Liver (tissue), 9 donors: ENCODE results near the gene CRAMP1. TPM values are rescaled to one million over a fixed set of nuclear protein-coding genes. Genes with fewer than 3 reads are reported as not detected.

ENCODE experiments used
- DNase-seq: peaks from one replicate; pipeline ENCODE4 v3.0.0-alpha.2; 2017; ENCODE audit warnings: low spot score
- H3K27ac ChIP-seq, 2 donors: one replicate each; pipeline ENCODE4 v1.7.0; 2013; ENCODE audit warnings: inconsistent platforms in 2 of 2, low read length in 2 of 2, control low read depth in 1 of 2, low read depth in 1 of 2, mild to moderate bottlenecking in 1 of 2
- H3K27me3 ChIP-seq, 4 donors: one replicate each; pipeline versions ENCODE4 v1.6.1 to v1.7.0; 2013; ENCODE audit warnings: low read length in 3 of 4, inconsistent platforms in 1 of 4, mild to moderate bottlenecking in 1 of 4, moderate library complexity in 1 of 4; ENCODE audit not compliant: control insufficient read depth in 4 of 4, insufficient read depth in 4 of 4
- H3K36me3 ChIP-seq, 4 donors: one replicate each; pipeline versions ENCODE4 v1.6.1 to v1.7.0; 2013; ENCODE audit warnings: low read length in 3 of 4, mild to moderate bottlenecking in 3 of 4, low read depth in 1 of 4, moderate library complexity in 1 of 4; ENCODE audit not compliant: control insufficient read depth in 4 of 4, insufficient read depth in 3 of 4
- H3K4me1 ChIP-seq, 4 donors: one replicate each; pipeline versions ENCODE4 v1.6.1 to v1.7.0; 2013; ENCODE audit warnings: low read length in 3 of 4, mild to moderate bottlenecking in 3 of 4, moderate library complexity in 1 of 4; ENCODE audit not compliant: control insufficient read depth in 4 of 4, insufficient read depth in 4 of 4
- H3K4me3 ChIP-seq, 3 donors: one replicate each; pipeline versions ENCODE4 v1.6.1 to v1.7.0; 2013; ENCODE audit warnings: low read length in 3 of 3, control low read depth in 1 of 3, low read depth in 1 of 3, mild to moderate bottlenecking in 1 of 3
- H3K9ac ChIP-seq, 2 donors: one replicate each; pipeline ENCODE4 v1.7.0; 2013; ENCODE audit warnings: low read length in 2 of 2, mild to moderate bottlenecking in 2 of 2, moderate library complexity in 2 of 2, control low read depth in 1 of 2, low read depth in 1 of 2
- H3K9me3 ChIP-seq, 4 donors: one replicate each; pipeline versions ENCODE4 v1.6.1 to v1.7.0; 2013; ENCODE audit warnings: low read length in 3 of 4; ENCODE audit not compliant: control insufficient read depth in 4 of 4
- ATF3 ChIP-seq: IDR thresholded peaks from 2 replicates; pipeline ENCODE4 v1.6.1; 2016; ENCODE audit warnings: antibody characterized with exemption
- CTCF ChIP-seq: fragments of 150-350 bp; IDR thresholded peaks from 2 replicates; pipeline ENCODE4 v1.5.1; 2017; ENCODE audit warnings: improper control_type of control experiment, low read depth, low read length; ENCODE audit not compliant: missing input control
- FOXA1 ChIP-seq: IDR thresholded peaks from 2 replicates; pipeline ENCODE4 v1.6.1; 2016; ENCODE audit warnings: antibody characterized with exemption
- FOXA2 ChIP-seq: IDR thresholded peaks from 2 replicates; pipeline ENCODE4 v1.6.1; 2016; ENCODE audit warnings: antibody characterized with exemption
- GABPA ChIP-seq, 2 donors: IDR thresholded peaks in 1 of 2; conservative IDR thresholded peaks in 1 of 2; 2 replicates each; pipeline ENCODE4 v1.6.1; 2016; ENCODE audit warnings: antibody characterized with exemption in 2 of 2, mild to moderate bottlenecking in 1 of 2, moderate library complexity in 1 of 2
- HNF4A ChIP-seq, 2 donors: conservative IDR thresholded peaks; 2 replicates each; pipeline ENCODE4 v1.6.1; 2016; ENCODE audit warnings: antibody characterized with exemption in 2 of 2, mild to moderate bottlenecking in 2 of 2
- HNF4G ChIP-seq: IDR thresholded peaks from 2 replicates; pipeline ENCODE4 v1.6.1; 2016; ENCODE audit warnings: antibody characterized with exemption
- JUND ChIP-seq, 2 donors: IDR thresholded peaks; 2 replicates each; pipeline ENCODE4 v1.6.1; 2016; ENCODE audit warnings: antibody characterized with exemption in 2 of 2
- MAX ChIP-seq: IDR thresholded peaks from 2 replicates; pipeline ENCODE4 v1.6.1; 2016; ENCODE audit warnings: antibody characterized with exemption
- NR2F2 ChIP-seq: IDR thresholded peaks from 2 replicates; pipeline ENCODE4 v1.6.1; 2016; ENCODE audit warnings: antibody characterized with exemption
- RAD21 ChIP-seq, 2 donors: IDR thresholded peaks; 2 replicates each; pipeline ENCODE4 v1.6.1; 2016; ENCODE audit warnings: antibody characterized with exemption in 2 of 2, mild to moderate bottlenecking in 2 of 2
- REST ChIP-seq: IDR thresholded peaks from 2 replicates; pipeline ENCODE4 v1.6.1; 2016; ENCODE audit warnings: antibody characterized with exemption, mild to moderate bottlenecking
- RXRA ChIP-seq, 2 donors: IDR thresholded peaks; 2 replicates each; pipeline ENCODE4 v1.6.1; 2017 to 2018; ENCODE audit warnings: antibody characterized with exemption in 2 of 2, mild to moderate bottlenecking in 1 of 2
- TAF1 ChIP-seq: conservative IDR thresholded peaks from 2 replicates; pipeline ENCODE4 v1.6.1; 2016; ENCODE audit warnings: antibody characterized with exemption, mild to moderate bottlenecking
- YY1 ChIP-seq: IDR thresholded peaks from 2 replicates; pipeline ENCODE4 v1.6.1; 2016; ENCODE audit warnings: antibody characterized with exemption, mild to moderate bottlenecking
- ZBTB33 ChIP-seq: IDR thresholded peaks from 2 replicates; pipeline ENCODE4 v1.6.1; 2016; ENCODE audit warnings: antibody characterized with exemption
- WGBS: extraction: QIAGEN DNeasy Blood & Tissue Kit; methylation state at CpG from one replicate; pipeline ENCODE4 v1.1.7; 2013; 5-methylcytosine and 5-hydroxymethylcytosine counted together
- polyA plus RNA-seq, 2 donors: library from polyadenylated mRNA; stranded (reverse) in 1 of 2; unstranded in 1 of 2; fragments of 200-250 nt in 1 of 2; fragments of >200 nt in 1 of 2; fragmentation: Nextera tagmentation in 1 of 2; extraction: Ambion mirVana in 1 of 2; gene quantifications; one replicate each; pipeline versions ENCODE4 v1.2.1 to v1.2.3, GENCODE V29; 2013 to 2015
- total RNA-seq, 2 donors: library from RNA; depleted of rRNA; stranded (reverse); fragments of >200 nt; gene quantifications; one replicate each; pipeline ENCODE4 v1.2.3, GENCODE V29; 2014
- donor health status: healthy.
- donor health status: healthy.
- donor health status: healthy.
- donor health status: healthy.
- donor health status: healthy.

CRAMP1 gene
- total and polyA plus RNA-seq, 4 donors = 1.1 to 6.4 (median 4.2) TPM

- H3K27ac ChIP-seq = no peak overlapping the region
- H3K9ac ChIP-seq = no peak overlapping the region
- 90% methylated on average over 7 of the region's 7 CpGs for WGBS
- H3K36me3 ChIP-seq = peaks cover 16 to 53% (median 26%) of the 10 kb centered on the region in 4 donors
- H3K4me3 ChIP-seq = no peak overlapping the region
- H3K4me1 ChIP-seq = peaks cover 0 to 8% (median 6%) of the 10 kb centered on the region in 4 donors
- no peaks in the 10 kb centered on the region for H3K27me3 ChIP-seq
- TF ChIP-seq ZBTB33 = no peak
- no peak for DNase-seq
- no peaks in the 10 kb centered on the region for H3K9me3 ChIP-seq
Observed at GRCh38 chr16:1674306-1674705, 62.1 kb downstream of the CRAMP1 start.

- Histone ChIP-seq H3K9ac (no peak overlapping the region), H3K27me3 (no peaks in the 10 kb centered on the region), H3K36me3 (peaks cover 12 to 48% (median 23%) of the 10 kb centered on the region in 4 donors), H3K9me3 (no peaks in the 10 kb centered on the region), H3K27ac (no peak overlapping the region), H3K4me3 (no peak overlapping the region), H3K4me1 (peaks cover 0 to 9% (median 6%) of the 10 kb centered on the region in 4 donors)
- no peak for DNase-seq
- WGBS = 95% methylated on average over 19 of the region's 19 CpGs
- TF ChIP-seq CTCF (no peak), MAX (no peak), NR2F2 (no peak), JUND (IDR thresholded peaks at IDR 0.05) (no peak), FOXA1 (no peak), GABPA (IDR thresholded peaks at IDR 0.05 in 1 of 2, conservative IDR thresholded peaks at IDR 0.05 in 1 of 2) (no peak), RXRA (IDR thresholded peaks at IDR 0.05) (no peak), TAF1 (no peak), ZBTB33 (no peak), HNF4A (conservative IDR thresholded peaks at IDR 0.05) (no peak), HNF4G (no peak), REST (no peak), FOXA2 (no peak), YY1 (no peak), ATF3 (no peak), RAD21 (IDR thresholded peaks at IDR 0.05) (no peak)
Observed at GRCh38 chr16:1674751-1675664, 62.8 kb downstream of the CRAMP1 start.
